Measurements from ENCODE around the gene CREBBP. TPM values are rescaled to one million over a fixed set of nuclear protein-coding genes. Genes with fewer than 3 reads are reported as not detected.

CREBBP gene
- total and polyA plus RNA-seq, 9 donors, result 35.6 to 94.5 (median 78.3) TPM

GRCh38 chr16:3793161-3793576, 87.3 kb downstream of the CREBBP start:
- Histone ChIP-seq H3K4me1 (ENCODE audit: insufficient read depth) (peaks cover 13% of the 10 kb centered on the region), H3K27me3 (no peaks in the 10 kb centered on the region), H3K9me3 (no peaks in the 10 kb centered on the region), H3K36me3 (no peaks in the 10 kb centered on the region), H3K4me3 (no peak overlapping the region), H3K27ac (peak overlapping the region in 1 of 2 donors; percentile 30)
- TF ChIP-seq EP300 (IDR thresholded peaks at IDR 0.05) (no peak), POLR2A (IDR thresholded peaks at IDR 0.05) (no peak), CTCF (IDR thresholded peaks at IDR 0.05) (no peak)
- peak; percentile 57 to 65 (median 62) for DNase-seq
- intact Hi-C loops (cut with DNase I), result no loop called here
- WGBS, 3 donors, result 21 to 47% (median 25%) methylated on average over 16 of the region's 16 CpGs

GRCh38 chr16:3792472-3793012, 88.0 kb downstream of the CREBBP start:
- H3K4me1 ChIP-seq (ENCODE audit: insufficient read depth), result peaks cover 12% of the 10 kb centered on the region
- H3K4me3 ChIP-seq, result no peak overlapping the region
- WGBS, 3 donors, result 83 to 89% (median 85%) methylated on average over 12 of the region's 12 CpGs
- no peak for TF ChIP-seq POLR2A (IDR thresholded peaks at IDR 0.05)
- no peak for TF ChIP-seq CTCF (IDR thresholded peaks at IDR 0.05)
- no peak for TF ChIP-seq EP300 (IDR thresholded peaks at IDR 0.05)
- intact Hi-C loops (cut with DNase I), result no loop called here
- peak overlapping the region in 1 of 2 donors; percentile 30 for H3K27ac ChIP-seq
- no peaks in the 10 kb centered on the region for H3K27me3 ChIP-seq
- no peak for DNase-seq
- no peaks in the 10 kb centered on the region for H3K36me3 ChIP-seq
- H3K9me3 ChIP-seq, result no peaks in the 10 kb centered on the region

- Histone ChIP-seq H3K9me3 (no peaks in the 10 kb centered on the region), H3K27ac (no peak overlapping the region), H3K4me1 (ENCODE audit: insufficient read depth) (peaks cover 12% of the 10 kb centered on the region), H3K4me3 (no peak overlapping the region), H3K27me3 (no peaks in the 10 kb centered on the region), H3K36me3 (no peaks in the 10 kb centered on the region)
- TF ChIP-seq POLR2A (IDR thresholded peaks at IDR 0.05) (no peak), CTCF (IDR thresholded peaks at IDR 0.05) (no peak), EP300 (IDR thresholded peaks at IDR 0.05) (no peak)
- WGBS, 3 donors, result 84 to 92% (median 84%) methylated on average over 8 of the region's 8 CpGs
- DNase-seq, result no peak
- intact Hi-C loops (cut with DNase I), result no loop called here
Observed at GRCh38 chr16:3791701-3792100, 88.8 kb downstream of the CREBBP start.

- intact Hi-C loops (cut with DNase I), result no loop called here
- no peak for DNase-seq
- Histone ChIP-seq H3K4me1 (ENCODE audit: insufficient read depth) (peaks cover 12% of the 10 kb centered on the region), H3K27ac (no peak overlapping the region), H3K27me3 (no peaks in the 10 kb centered on the region), H3K36me3 (no peaks in the 10 kb centered on the region), H3K4me3 (no peak overlapping the region), H3K9me3 (no peaks in the 10 kb centered on the region)
- 85 to 88% (median 86%) methylated on average over 8 of the region's 8 CpGs for WGBS, 3 donors
- TF ChIP-seq EP300 (IDR thresholded peaks at IDR 0.05) (no peak), CTCF (IDR thresholded peaks at IDR 0.05) (no peak), POLR2A (IDR thresholded peaks at IDR 0.05) (no peak)
Observed at GRCh38 chr16:3789375-3790099, 91.0 kb downstream of the CREBBP start.
